Hepatocyte (in vitro differentiated cells): ENCODE data around the gene ABCB10.

Experiments used
- CTCF ChIP-seq: fragments of 200-600 bp; sonication (generic); IDR thresholded peaks from 2 replicates; pipeline ENCODE4 v1.5.1; 2016; ENCODE audit warnings: antibody characterized with exemption, mild to moderate bottlenecking; ENCODE audit not compliant: poor library complexity
- EZH2phosphoT487 ChIP-seq: fragments of 200-600 bp; sonication (generic); IDR thresholded peaks from one replicate; pipeline ENCODE4 v1.6.1; 2018; ENCODE audit warnings: antibody characterized with exemption, mild to moderate bottlenecking, low read depth, moderate library complexity; ENCODE audit not compliant: unreplicated experiment, severe bottlenecking

GRCh38 chr1:229585338-229585737, 26.8 kb upstream of the ABCB10 start:
- TF ChIP-seq CTCF (no peak), EZH2phosphoT487 (no peak)
